Measurements from ENCODE around the gene CCBE1.

DNA sequence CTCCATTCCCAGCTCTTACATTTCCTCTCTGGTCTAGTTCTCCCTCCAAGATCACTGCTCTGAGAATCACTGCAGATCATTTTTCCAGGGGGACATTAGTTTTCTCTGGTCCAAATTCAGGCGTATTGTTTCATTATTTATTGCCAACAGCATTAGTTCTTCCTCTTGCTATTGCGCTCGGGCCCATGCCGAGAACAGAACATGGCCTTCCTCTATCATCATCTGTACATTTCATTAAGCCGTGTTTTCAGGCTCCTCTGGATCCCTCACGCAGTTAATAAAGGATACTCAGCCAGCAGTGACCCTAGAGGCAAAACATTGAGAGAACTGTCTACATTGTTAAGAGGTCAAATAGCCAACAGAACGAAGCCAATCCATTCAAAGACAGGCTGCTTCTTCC lies 63.9 kb downstream of the CCBE1 start:
- TF ChIP-seq, protein P1, sequence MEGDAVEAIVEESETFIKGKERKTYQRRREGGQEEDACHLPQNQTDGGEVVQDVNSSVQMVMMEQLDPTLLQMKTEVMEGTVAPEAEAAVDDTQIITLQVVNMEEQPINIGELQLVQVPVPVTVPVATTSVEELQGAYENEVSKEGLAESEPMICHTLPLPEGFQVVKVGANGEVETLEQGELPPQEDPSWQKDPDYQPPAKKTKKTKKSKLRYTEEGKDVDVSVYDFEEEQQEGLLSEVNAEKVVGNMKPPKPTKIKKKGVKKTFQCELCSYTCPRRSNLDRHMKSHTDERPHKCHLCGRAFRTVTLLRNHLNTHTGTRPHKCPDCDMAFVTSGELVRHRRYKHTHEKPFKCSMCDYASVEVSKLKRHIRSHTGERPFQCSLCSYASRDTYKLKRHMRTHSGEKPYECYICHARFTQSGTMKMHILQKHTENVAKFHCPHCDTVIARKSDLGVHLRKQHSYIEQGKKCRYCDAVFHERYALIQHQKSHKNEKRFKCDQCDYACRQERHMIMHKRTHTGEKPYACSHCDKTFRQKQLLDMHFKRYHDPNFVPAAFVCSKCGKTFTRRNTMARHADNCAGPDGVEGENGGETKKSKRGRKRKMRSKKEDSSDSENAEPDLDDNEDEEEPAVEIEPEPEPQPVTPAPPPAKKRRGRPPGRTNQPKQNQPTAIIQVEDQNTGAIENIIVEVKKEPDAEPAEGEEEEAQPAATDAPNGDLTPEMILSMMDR (IDR thresholded peaks at IDR 0.05) = no peak
- TF ChIP-seq POLR2A (IDR thresholded peaks at IDR 0.05) = no peak
